Parathyroid adenoma (tissue), 2 donors: ENCODE data around the gene LHX4.

Experiments
- H2AFZ ChIP-seq: fragments of 300-600 bp; sonication (generic); one replicate; pipeline ENCODE4 v1.7.0; 2017; ENCODE audit warnings: antibody characterized with exemption, mild to moderate bottlenecking
- H3K27ac ChIP-seq: fragments of 300-600 bp; sonication (generic); one replicate; pipeline ENCODE4 v1.7.0; 2017
- H3K27me3 ChIP-seq: fragments of 300-600 bp; sonication (generic); one replicate; pipeline ENCODE4 v1.7.0; 2017; ENCODE audit warnings: low read length; ENCODE audit not compliant: control insufficient read depth, insufficient read depth
- H3K36me3 ChIP-seq: fragments of 300-600 bp; sonication (generic); one replicate; pipeline ENCODE4 v1.7.0; 2017; ENCODE audit warnings: low read length; ENCODE audit not compliant: control insufficient read depth, insufficient read depth
- H3K4me1 ChIP-seq: fragments of 300-600 bp; sonication (generic); one replicate; pipeline ENCODE4 v1.7.0; 2017; ENCODE audit warnings: control low read depth
- H3K4me2 ChIP-seq: fragments of 300-600 bp; sonication (generic); one replicate; pipeline ENCODE4 v1.7.0; 2017; ENCODE audit warnings: low read length
- H3K4me3 ChIP-seq: fragments of 300-600 bp; sonication (generic); one replicate; pipeline ENCODE4 v1.7.0; 2017; ENCODE audit warnings: low read depth, low read length
- H3K79me2 ChIP-seq: fragments of 300-600 bp; sonication (generic); one replicate; pipeline ENCODE4 v1.7.0; 2017; ENCODE audit warnings: control low read depth
- H3K9ac ChIP-seq: fragments of 300-600 bp; sonication (generic); one replicate; pipeline ENCODE4 v1.7.0; 2017; ENCODE audit warnings: mild to moderate bottlenecking
- H3K9me3 ChIP-seq: fragments of 300-600 bp; sonication (generic); one replicate; pipeline ENCODE4 v1.7.0; 2017; ENCODE audit warnings: low read length; ENCODE audit not compliant: control insufficient read depth
- TF ChIP-seq, protein P1 (sequence below): fragments of 300-600 bp; sonication (generic); IDR thresholded peaks from one replicate; pipeline ENCODE4 v1.7.0; 2017; ENCODE audit warnings: antibody characterized with exemption, mild to moderate bottlenecking
- donor health status: primary hyperparathyroidism.

LHX4 gene

DNA sequence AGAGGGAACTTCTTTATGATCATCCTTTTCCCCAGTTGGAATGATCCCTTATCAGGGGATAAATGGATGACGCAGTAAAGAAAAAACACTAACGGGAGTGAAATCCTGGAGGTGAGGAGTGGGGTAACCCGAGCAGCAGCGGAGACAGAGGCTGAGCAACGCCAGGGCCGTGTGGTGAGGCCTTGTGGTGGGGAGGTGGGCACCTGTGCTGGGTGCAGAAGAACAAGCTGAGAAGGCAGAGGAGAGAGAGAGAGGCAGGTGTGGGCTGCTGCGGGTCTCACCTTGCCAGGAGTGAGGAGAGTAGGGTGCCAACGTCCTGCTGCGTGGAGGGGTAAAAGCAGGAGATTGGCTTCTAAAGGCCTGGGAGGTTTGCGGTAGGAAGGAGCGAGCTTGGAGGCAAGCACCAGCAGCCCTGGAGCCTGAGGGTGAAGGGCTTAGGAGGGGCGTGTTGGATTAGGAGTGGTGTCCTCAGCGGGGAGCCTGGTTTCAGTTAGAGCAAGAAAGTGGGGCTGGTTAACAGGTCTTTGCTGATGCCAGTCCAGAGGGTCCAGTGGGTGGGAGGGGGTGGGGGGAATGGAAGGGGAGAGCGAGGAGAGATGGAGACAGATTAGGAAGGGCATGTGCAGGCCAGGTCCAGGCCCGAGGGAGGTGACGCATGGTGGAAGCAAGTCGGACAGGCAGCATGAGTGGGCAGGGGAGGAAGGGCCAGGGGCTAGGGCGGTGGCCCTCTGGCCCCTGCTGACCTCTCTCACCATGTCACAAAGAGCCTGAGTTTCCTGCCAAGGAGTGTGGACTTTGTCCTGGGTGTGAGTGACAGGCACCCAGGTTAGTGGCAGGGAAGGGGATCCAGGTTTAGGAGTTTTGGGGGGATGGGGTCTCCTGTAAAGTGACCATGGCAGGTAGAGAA, 36.7 kb upstream of the LHX4 start:
- H3K27ac ChIP-seq, result no peak overlapping the region
- H2AFZ ChIP-seq, result no peak overlapping the region
- no peaks in the 10 kb centered on the region for H3K9me3 ChIP-seq
- H3K4me3 ChIP-seq, result no peak overlapping the region
- H3K4me2 ChIP-seq, result no peak overlapping the region
- H3K27me3 ChIP-seq, result no peaks in the 10 kb centered on the region
- TF ChIP-seq, protein P1, sequence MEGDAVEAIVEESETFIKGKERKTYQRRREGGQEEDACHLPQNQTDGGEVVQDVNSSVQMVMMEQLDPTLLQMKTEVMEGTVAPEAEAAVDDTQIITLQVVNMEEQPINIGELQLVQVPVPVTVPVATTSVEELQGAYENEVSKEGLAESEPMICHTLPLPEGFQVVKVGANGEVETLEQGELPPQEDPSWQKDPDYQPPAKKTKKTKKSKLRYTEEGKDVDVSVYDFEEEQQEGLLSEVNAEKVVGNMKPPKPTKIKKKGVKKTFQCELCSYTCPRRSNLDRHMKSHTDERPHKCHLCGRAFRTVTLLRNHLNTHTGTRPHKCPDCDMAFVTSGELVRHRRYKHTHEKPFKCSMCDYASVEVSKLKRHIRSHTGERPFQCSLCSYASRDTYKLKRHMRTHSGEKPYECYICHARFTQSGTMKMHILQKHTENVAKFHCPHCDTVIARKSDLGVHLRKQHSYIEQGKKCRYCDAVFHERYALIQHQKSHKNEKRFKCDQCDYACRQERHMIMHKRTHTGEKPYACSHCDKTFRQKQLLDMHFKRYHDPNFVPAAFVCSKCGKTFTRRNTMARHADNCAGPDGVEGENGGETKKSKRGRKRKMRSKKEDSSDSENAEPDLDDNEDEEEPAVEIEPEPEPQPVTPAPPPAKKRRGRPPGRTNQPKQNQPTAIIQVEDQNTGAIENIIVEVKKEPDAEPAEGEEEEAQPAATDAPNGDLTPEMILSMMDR, result no peak
- no peaks in the 10 kb centered on the region for H3K36me3 ChIP-seq
- H3K9ac ChIP-seq, result no peak overlapping the region
- no peaks in the 10 kb centered on the region for H3K4me1 ChIP-seq
- no peaks in the 10 kb centered on the region for H3K79me2 ChIP-seq

DNA sequence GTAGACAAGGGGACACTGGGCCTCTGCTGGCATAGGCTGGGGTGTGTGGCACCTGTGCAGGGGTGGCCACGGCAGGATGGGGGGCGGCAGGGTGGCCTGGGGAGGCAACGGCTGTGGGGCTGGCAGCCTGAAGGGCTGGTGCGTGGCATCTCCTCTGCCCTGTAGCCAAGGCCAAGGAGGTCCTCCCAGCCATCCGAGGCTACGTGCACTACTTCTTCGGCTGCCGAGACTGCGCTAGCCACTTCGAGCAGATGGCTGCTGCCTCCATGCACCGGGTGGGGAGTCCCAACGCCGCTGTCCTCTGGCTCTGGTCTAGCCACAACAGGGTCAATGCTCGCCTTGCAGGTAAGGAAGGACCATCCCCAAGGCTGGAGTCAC, 36.0 kb upstream of the LHX4 start:
- H3K27ac ChIP-seq, result no peak overlapping the region
- H3K4me2 ChIP-seq, result no peak overlapping the region
- H3K9ac ChIP-seq, result no peak overlapping the region
- H3K79me2 ChIP-seq, result no peaks in the 10 kb centered on the region
- H3K9me3 ChIP-seq, result no peaks in the 10 kb centered on the region
- H3K4me3 ChIP-seq, result no peak overlapping the region
- H3K36me3 ChIP-seq, result no peaks in the 10 kb centered on the region
- H3K4me1 ChIP-seq, result no peaks in the 10 kb centered on the region
- TF ChIP-seq, protein P1, result no peak
- no peaks in the 10 kb centered on the region for H3K27me3 ChIP-seq
- H2AFZ ChIP-seq, result no peak overlapping the region

DNA sequence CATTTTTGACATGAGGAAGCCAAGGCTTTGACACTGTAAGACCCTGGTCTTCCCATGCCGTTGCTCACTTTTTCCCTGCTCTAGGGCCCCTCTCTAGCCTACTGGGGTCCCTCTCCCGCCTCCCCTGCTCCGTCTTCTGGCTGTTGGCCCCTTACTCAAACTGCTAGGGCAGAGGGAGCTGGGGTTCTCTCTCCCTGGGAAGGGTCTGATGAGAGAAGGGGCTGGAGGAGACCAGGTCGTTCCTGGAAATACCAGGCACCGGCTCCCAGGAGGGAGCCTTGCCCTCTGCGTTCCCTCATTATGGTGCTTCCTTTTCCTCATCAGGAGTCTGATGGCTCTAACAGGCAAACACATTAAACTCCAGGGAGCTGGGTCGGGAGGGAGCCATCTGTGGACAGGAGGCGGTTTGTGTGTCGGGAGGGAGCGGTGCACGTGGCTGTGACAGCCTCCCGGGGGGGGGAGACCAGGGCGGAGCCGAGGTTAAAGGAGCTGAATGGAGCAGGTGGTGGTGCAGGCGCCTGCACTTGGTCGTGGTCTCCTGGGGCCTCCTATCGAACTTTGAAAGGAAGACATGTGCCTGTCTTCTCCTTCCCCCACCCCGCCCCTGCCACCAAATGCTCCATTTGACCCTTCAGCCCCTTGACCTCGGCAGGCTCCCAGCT, 35.4 kb upstream of the LHX4 start:
- TF ChIP-seq, protein P1, result no peak
- no peaks in the 10 kb centered on the region for H3K4me1 ChIP-seq
- no peaks in the 10 kb centered on the region for H3K79me2 ChIP-seq
- no peaks in the 10 kb centered on the region for H3K27me3 ChIP-seq
- no peak overlapping the region for H3K4me3 ChIP-seq
- no peaks in the 10 kb centered on the region for H3K9me3 ChIP-seq
- no peak overlapping the region for H3K27ac ChIP-seq
- no peaks in the 10 kb centered on the region for H3K36me3 ChIP-seq
- H3K9ac ChIP-seq, result no peak overlapping the region
- no peak overlapping the region for H2AFZ ChIP-seq
- H3K4me2 ChIP-seq, result no peak overlapping the region

DNA sequence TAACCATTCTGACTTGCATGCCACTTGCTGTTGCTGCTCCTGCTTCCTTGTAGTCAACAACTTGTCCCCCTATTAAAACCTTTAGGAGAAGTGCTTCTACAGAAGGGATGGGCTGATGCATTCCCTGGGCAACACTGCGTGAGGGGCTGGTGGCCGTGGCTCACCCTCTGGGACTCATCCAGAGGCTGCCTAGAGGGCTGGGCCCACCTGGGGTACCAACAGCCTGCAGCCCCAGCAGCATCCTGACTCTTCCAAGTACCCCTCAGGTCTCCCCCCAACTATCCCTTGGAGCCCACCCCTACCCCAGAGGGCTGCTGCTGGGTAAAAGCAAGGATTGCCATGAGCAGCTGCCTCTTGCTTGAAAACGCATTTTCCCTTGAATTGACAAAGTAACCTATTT, 34.7 kb upstream of the LHX4 start:
- H3K4me1 ChIP-seq, result no peaks in the 10 kb centered on the region
- H3K79me2 ChIP-seq, result no peaks in the 10 kb centered on the region
- TF ChIP-seq, protein P1, result no peak
- H3K27me3 ChIP-seq, result no peaks in the 10 kb centered on the region
- H3K9ac ChIP-seq, result no peak overlapping the region
- H3K27ac ChIP-seq, result no peak overlapping the region
- H3K4me3 ChIP-seq, result no peak overlapping the region
- no peaks in the 10 kb centered on the region for H3K36me3 ChIP-seq
- H2AFZ ChIP-seq, result no peak overlapping the region
- no peak overlapping the region for H3K4me2 ChIP-seq
- H3K9me3 ChIP-seq, result no peaks in the 10 kb centered on the region
